Breast epithelium (tissue), 3 donors: ENCODE data around the gene TAL1.

Experiments
- CTCF ChIP-seq, 3 donors: fragments of 450-650 bp; IDR thresholded peaks; one replicate each; pipeline ENCODE4 v1.5.1; 2016 to 2017; ENCODE audit warnings: antibody characterized with exemption in 3 of 3, mild to moderate bottlenecking in 3 of 3, moderate library complexity in 3 of 3
- POLR2A ChIP-seq: fragments of 450-650 bp; IDR thresholded peaks from one replicate; pipeline ENCODE4 v1.6.1; 2016; ENCODE audit warnings: antibody characterized with exemption, mild to moderate bottlenecking, moderate library complexity
- POLR2AphosphoS5 ChIP-seq, 3 donors: sonication (generic); formaldehyde crosslinking; IDR thresholded peaks; one replicate each; pipeline ENCODE4 v1.6.1; 2017; ENCODE audit warnings: antibody characterized with exemption in 3 of 3

- no peak for TF ChIP-seq CTCF (IDR thresholded peaks at IDR 0.05)
- no peak for TF ChIP-seq POLR2AphosphoS5 (IDR thresholded peaks at IDR 0.05)
- TF ChIP-seq POLR2A, result no peak
Measured at GRCh38 chr1:47233186-47233585, 1.2 kb upstream of the TAL1 start.
